Smooth muscle cell (in vitro differentiated cells): ENCODE measurements around the gene C1orf198. TPM values are rescaled to one million over a fixed set of nuclear protein-coding genes. Genes with fewer than 3 reads are reported as not detected.

Experiments
- DNase-seq: peaks from one replicate; lab custom pipeline; 2025; ENCODE audit not compliant: unreplicated experiment; lab: John Stamatoyannopoulos, UW
- H2AFZ ChIP-seq: fragments of 200-600 bp; sonication (generic); 2 replicates; pipeline ENCODE4 v1.6.0; 2016; ENCODE audit warnings: antibody characterized with exemption, low read depth, mild to moderate bottlenecking
- H3F3A ChIP-seq: fragments of 200-600 bp; sonication (generic); 2 replicates; pipeline ENCODE4 v1.6.0; 2017; ENCODE audit warnings: antibody characterized with exemption, low read depth
- H3K27ac ChIP-seq: fragments of 200-600 bp; sonication (generic); 2 replicates; pipeline ENCODE4 v1.5.1; 2016; ENCODE audit warnings: low read depth, mild to moderate bottlenecking
- H3K27me3 ChIP-seq: fragments of 200-600 bp; sonication (generic); 2 replicates; pipeline ENCODE4 v1.6.1; 2016; ENCODE audit warnings: low read depth, mild to moderate bottlenecking
- H3K36me3 ChIP-seq: fragments of 200-600 bp; sonication (generic); 2 replicates; pipeline ENCODE4 v1.5.1; 2016; ENCODE audit warnings: low read depth
- H3K4me1 ChIP-seq: fragments of 200-600 bp; sonication (generic); 2 replicates; pipeline ENCODE4 v1.5.1; 2016; ENCODE audit warnings: low read depth
- H3K4me2 ChIP-seq: fragments of 200-600 bp; sonication (generic); 2 replicates; pipeline ENCODE4 v1.6.0; 2016; ENCODE audit warnings: mild to moderate bottlenecking
- H3K4me3 ChIP-seq: fragments of 200-600 bp; sonication (generic); 2 replicates; pipeline ENCODE4 v1.5.1; 2016; ENCODE audit warnings: mild to moderate bottlenecking
- H3K79me2 ChIP-seq: fragments of 200-600 bp; sonication (generic); 2 replicates; pipeline ENCODE4 v1.6.0; 2016; ENCODE audit warnings: low read depth, mild to moderate bottlenecking
- H3K9ac ChIP-seq: fragments of 200-600 bp; sonication (generic); 2 replicates; pipeline ENCODE4 v1.6.0; 2016; ENCODE audit warnings: low read depth
- H3K9me3 ChIP-seq: fragments of 200-600 bp; sonication (generic); replicated peaks from 2 replicates; pipeline ENCODE4 v1.5.1; 2016; ENCODE audit warnings: low read depth
- H4K20me1 ChIP-seq: fragments of 200-600 bp; sonication (generic); 2 replicates; pipeline ENCODE4 v1.6.0; 2016; ENCODE audit warnings: low read depth
- CTCF ChIP-seq: fragments of 200-600 bp; sonication (generic); IDR thresholded peaks from 2 replicates; pipeline ENCODE4 v1.5.1; 2017; ENCODE audit warnings: borderline replicate concordance, mild to moderate bottlenecking, antibody characterized with exemption; ENCODE audit not compliant: insufficient read depth, poor library complexity, severe bottlenecking
- WGBS: methylation state at CpG from one replicate; pipeline ENCODE4 v1.1.7; 2016; ENCODE audit warnings: low lambda C conversion rate; 5-methylcytosine and 5-hydroxymethylcytosine counted together
- polyA plus RNA-seq: library from polyadenylated mRNA; unstranded; fragments of >200 nt; fragmentation: Nextera tagmentation; extraction: Ambion mirVana; gene quantifications from 2 replicates; pipeline ENCODE4 v1.2.1, GENCODE V29; 2016
- total RNA-seq: library from RNA; depleted of rRNA; stranded (reverse); fragments of >200 nt; gene quantifications from 2 replicates; pipeline ENCODE4 v1.2.3, GENCODE V29; 2014

C1orf198 gene
- total and polyA plus RNA-seq, 2 experiments from 2014 or later = 67.7 to 77.5 TPM

- Histone ChIP-seq H3K79me2 (no peaks in the 10 kb centered on the region), H4K20me1 (no peaks in the 10 kb centered on the region), H3K9ac (no peak overlapping the region), H3K4me1 (no peaks in the 10 kb centered on the region), H3F3A (no peaks in the 10 kb centered on the region), H3K4me3 (no peak overlapping the region), H3K36me3 (no peaks in the 10 kb centered on the region), H2AFZ (no peak overlapping the region), H3K27ac (no peak overlapping the region), H3K4me2 (no peak overlapping the region), H3K27me3 (no peaks in the 10 kb centered on the region), H3K9me3 (no peaks in the 10 kb centered on the region)
- WGBS = 90% methylated on average over 9 of the region's 9 CpGs
- DNase-seq = no peak
- no peak for TF ChIP-seq CTCF
Observed at GRCh38 chr1:230800891-230801840, 67.2 kb downstream of the C1orf198 start.

GRCh38 chr1:230798491-230798890 is 69.8 kb downstream of the C1orf198 start:
- Histone ChIP-seq H3K4me1 (no peaks in the 10 kb centered on the region), H3K4me3 (no peak overlapping the region), H3K9me3 (no peaks in the 10 kb centered on the region), H3K27me3 (no peaks in the 10 kb centered on the region), H3K9ac (no peak overlapping the region), H3K27ac (no peak overlapping the region), H3F3A (no peaks in the 10 kb centered on the region), H4K20me1 (no peaks in the 10 kb centered on the region), H3K36me3 (no peaks in the 10 kb centered on the region), H3K79me2 (no peaks in the 10 kb centered on the region), H3K4me2 (no peak overlapping the region), H2AFZ (no peak overlapping the region)
- no peak for TF ChIP-seq CTCF
- 92% methylated on average over 5 of the region's 5 CpGs for WGBS
- DNase-seq = no peak

GRCh38 chr1:230797942-230798365 is 70.4 kb downstream of the C1orf198 start:
- no peak overlapping the region for H3K9ac ChIP-seq
- no peak for DNase-seq
- H2AFZ ChIP-seq = no peak overlapping the region
- peak; percentile 71 for TF ChIP-seq CTCF
- no peaks in the 10 kb centered on the region for H3K27me3 ChIP-seq
- H3K4me2 ChIP-seq = no peak overlapping the region
- H3K27ac ChIP-seq = no peak overlapping the region
- H3K79me2 ChIP-seq = no peaks in the 10 kb centered on the region
- WGBS = 30% methylated on average over 7 of the region's 7 CpGs
- no peaks in the 10 kb centered on the region for H3K36me3 ChIP-seq
- H3F3A ChIP-seq = no peaks in the 10 kb centered on the region
- H3K9me3 ChIP-seq = no peaks in the 10 kb centered on the region
- H3K4me1 ChIP-seq = no peaks in the 10 kb centered on the region
- H4K20me1 ChIP-seq = no peaks in the 10 kb centered on the region
- H3K4me3 ChIP-seq = no peak overlapping the region
